ENCODE results near the gene SYNPO2L.
"Not testable (repeated sequence)": the region's sequence is repeated elsewhere in the genome, so short reads cannot be mapped to it uniquely, and the experiment has no call there.

The SYNPO2L gene

DNA sequence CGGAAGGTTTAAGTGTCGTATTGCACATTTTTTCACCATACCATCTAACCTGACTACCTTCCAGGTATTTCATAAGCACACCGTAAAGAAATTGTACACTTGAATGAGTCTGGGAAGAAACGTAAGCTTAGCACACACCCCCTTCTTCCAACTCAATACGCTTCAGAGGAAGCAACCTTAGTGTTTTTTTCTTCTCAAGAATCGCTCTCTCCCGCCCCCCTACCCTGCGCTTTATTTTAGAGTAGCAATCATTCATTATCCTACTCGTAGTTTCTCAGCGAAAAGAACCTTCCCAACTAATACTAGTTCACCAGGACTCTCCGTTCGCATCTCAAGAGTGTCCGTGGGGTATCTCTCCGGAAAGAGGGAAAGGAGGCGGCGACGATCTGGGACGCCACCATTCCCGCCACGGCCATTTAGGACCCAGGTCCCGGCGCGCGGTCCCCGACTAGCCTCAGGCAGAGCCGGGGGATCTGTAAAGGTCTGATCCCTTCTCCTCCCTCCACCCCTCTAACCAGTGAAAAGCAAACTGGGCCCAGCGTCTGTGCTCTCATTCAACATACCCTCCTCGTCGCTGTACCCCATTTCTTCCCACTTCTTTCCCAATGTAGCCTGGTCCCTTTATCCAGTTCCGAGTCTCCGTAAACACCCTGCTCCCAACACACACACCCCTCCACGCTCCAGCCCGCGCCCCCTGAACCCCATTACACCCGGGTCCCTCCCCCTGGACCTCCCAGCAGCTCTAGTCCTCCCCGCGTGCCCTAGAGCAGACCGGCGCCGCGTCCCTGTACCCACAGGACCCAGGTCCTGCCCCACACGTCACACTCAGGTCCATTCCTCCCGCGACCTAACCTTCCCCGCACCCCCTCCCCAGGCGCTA, 30.6 kb downstream of the SYNPO2L start:
- H3K4me1 ChIP-seq, result no peaks in the 10 kb centered on the region
- H3K9me3 ChIP-seq, result no peaks in the 10 kb centered on the region
- TF ChIP-seq, protein P1, sequence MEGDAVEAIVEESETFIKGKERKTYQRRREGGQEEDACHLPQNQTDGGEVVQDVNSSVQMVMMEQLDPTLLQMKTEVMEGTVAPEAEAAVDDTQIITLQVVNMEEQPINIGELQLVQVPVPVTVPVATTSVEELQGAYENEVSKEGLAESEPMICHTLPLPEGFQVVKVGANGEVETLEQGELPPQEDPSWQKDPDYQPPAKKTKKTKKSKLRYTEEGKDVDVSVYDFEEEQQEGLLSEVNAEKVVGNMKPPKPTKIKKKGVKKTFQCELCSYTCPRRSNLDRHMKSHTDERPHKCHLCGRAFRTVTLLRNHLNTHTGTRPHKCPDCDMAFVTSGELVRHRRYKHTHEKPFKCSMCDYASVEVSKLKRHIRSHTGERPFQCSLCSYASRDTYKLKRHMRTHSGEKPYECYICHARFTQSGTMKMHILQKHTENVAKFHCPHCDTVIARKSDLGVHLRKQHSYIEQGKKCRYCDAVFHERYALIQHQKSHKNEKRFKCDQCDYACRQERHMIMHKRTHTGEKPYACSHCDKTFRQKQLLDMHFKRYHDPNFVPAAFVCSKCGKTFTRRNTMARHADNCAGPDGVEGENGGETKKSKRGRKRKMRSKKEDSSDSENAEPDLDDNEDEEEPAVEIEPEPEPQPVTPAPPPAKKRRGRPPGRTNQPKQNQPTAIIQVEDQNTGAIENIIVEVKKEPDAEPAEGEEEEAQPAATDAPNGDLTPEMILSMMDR (IDR thresholded peaks at IDR 0.05; ENCODE audit: low read depth, low read length), result no peak
- peak overlapping the region; percentile 98 for H3K4me3 ChIP-seq (ENCODE audit: low read depth, low read length)
- peak; percentile 46 for DNase-seq
- H3K36me3 ChIP-seq, result no peaks in the 10 kb centered on the region
- no peaks in the 10 kb centered on the region for H3K27me3 ChIP-seq

DNA sequence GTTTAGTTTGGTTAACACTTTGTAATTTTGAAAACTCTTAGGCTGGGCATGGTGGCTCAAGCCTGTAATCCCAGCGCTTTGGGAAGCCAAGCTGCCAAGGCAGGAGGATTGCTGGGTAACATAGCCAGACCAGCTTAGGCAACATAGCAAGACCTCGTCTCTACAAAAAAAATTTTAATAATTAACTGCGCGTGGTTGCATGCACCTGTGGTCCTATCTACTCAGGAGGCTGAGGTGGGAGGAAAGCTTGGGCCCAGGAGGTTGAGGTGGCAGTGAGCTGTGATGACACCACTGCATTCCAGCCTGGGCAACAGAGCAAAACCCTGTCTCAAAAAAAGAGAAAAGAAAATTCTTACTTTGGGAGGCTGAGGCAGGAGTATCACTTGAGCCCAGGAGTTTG, 32.8 kb downstream of the SYNPO2L start:
- H3K4me1 ChIP-seq, result no peaks in the 10 kb centered on the region
- H3K27me3 ChIP-seq, result no peaks in the 10 kb centered on the region
- no peaks in the 10 kb centered on the region for H3K36me3 ChIP-seq
- no peaks in the 10 kb centered on the region for H3K9me3 ChIP-seq
- DNase-seq, result no peak
- TF ChIP-seq, protein P1 (IDR thresholded peaks at IDR 0.05; ENCODE audit: low read depth, low read length), result no peak
- no peak overlapping the region for H3K4me3 ChIP-seq (ENCODE audit: low read depth, low read length)

DNA sequence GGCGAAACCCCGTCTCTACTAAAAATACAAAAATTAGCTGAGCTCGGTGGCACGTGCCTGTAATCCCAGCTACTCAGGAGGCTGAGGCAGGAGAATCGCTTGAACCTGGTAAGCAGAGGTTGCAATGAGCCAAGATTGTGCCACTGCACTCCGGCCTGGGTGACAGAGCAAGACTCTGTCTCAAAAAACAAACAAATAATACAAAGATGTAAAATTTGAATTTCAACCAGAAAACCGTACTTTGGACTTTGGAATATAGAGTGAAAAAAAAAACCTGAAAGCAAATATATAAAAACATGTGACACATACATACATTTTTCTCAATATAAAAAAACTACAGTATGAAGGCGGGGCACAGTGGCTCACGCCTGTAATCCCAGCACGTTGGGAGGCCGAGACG, 34.9 kb downstream of the SYNPO2L start:
- H3K4me3 ChIP-seq (ENCODE audit: low read depth, low read length); H3K4me1 ChIP-seq; H3K9me3 ChIP-seq; DNase-seq; H3K36me3 ChIP-seq; H3K27me3 ChIP-seq: not testable (repeated sequence)

DNA sequence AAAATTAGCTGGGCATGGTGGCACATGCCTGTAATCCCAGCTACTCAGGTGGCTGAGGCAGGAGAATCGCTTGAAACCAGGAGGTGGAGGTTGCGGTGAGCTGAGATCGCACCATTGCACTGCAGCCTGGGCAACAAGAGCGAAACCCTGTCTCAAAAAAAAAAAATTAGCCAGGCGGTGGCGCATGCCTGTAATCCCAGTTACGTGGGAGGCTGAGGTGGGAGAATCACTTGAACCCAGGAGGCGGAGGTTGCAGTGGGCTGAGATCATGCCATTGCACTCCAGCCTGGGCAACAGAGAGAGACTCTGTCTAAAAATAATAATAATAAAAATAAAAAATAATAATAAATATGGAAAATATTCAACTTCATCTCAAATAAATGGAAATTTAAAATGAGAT, 38.7 kb downstream of the SYNPO2L start:
- not testable (repeated sequence) for H3K4me1 ChIP-seq; DNase-seq; H3K36me3 ChIP-seq; H3K9me3 ChIP-seq; H3K27me3 ChIP-seq; H3K4me3 ChIP-seq (ENCODE audit: low read depth, low read length)

DNA sequence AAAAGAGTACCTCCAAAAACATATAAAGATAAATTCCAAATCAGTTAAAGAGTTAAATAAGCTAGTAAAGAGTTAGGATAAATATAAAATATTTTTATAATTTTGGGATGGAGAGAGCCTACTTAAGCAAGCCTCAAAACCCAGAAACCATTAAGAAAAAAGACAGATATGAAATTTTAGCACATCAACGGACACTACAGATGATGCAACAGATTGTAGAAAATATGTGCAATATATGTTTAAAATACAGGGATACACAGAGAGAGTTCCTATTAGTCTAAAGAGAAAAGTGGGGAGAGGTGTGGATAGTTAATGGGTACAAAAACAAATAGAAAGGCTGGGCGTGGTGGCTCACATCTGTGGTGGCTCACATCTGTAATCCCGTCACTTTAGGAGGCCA, 41.1 kb downstream of the SYNPO2L start:
- Histone ChIP-seq H3K27me3 (no peaks in the 10 kb centered on the region), H3K4me3 (ENCODE audit: low read depth, low read length) (no peak overlapping the region), H3K36me3 (no peaks in the 10 kb centered on the region), H3K4me1 (no peaks in the 10 kb centered on the region), H3K9me3 (no peaks in the 10 kb centered on the region)
- TF ChIP-seq, protein P1 (IDR thresholded peaks at IDR 0.05; ENCODE audit: low read depth, low read length), result no peak
- DNase-seq, result no peak

DNA sequence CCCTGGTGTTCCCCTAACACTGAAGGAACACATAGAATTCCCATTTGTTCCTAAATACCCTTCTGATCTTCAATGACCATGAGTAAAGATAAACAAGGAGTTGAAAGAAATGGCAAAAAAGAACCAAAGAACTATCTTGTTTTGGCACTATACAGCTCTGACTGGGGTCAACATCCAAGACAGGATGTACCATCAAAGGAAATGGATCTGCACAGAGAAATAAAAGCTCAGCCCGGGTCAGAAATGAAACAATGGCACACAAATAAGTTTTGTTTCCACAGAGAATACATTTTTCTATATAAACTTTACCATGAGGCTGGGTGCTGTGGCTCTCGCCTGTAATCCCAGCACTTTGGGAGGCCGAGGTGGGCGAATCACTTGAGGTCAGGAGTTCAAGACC, 46.7 kb downstream of the SYNPO2L start:
- no peaks in the 10 kb centered on the region for H3K9me3 ChIP-seq
- no peaks in the 10 kb centered on the region for H3K36me3 ChIP-seq
- H3K4me3 ChIP-seq (ENCODE audit: low read depth, low read length), result no peak overlapping the region
- H3K27me3 ChIP-seq, result no peaks in the 10 kb centered on the region
- no peak for DNase-seq
- TF ChIP-seq, protein P1 (IDR thresholded peaks at IDR 0.05; ENCODE audit: low read depth, low read length), result no peak
- H3K4me1 ChIP-seq, result no peaks in the 10 kb centered on the region

DNA sequence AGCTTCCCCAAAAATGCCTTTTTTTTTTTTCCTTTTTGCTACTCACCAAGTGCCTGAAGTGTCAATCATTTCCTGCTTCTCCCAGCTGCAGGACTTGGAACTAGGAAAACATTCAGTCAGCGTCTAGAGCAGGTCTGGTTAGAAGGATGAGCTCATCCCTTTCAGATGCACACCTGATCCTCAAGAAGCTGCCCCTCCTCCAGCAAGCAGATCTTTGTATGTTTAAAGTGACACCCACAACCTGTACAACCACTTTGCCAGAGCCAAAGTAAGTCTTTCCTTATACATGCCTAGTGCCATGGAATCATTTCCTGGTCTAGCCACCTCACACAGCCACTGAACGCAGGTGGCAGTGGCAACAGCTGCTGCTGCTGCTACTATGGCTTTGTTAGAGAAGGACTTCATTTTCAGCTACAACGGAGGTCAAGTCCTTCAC, 54.3 kb downstream of the SYNPO2L start:
- H3K9me3 ChIP-seq, result no peaks in the 10 kb centered on the region
- no peaks in the 10 kb centered on the region for H3K36me3 ChIP-seq
- TF ChIP-seq, protein P1 (IDR thresholded peaks at IDR 0.05; ENCODE audit: low read depth, low read length), result no peak
- no peak for DNase-seq
- no peak overlapping the region for H3K4me3 ChIP-seq (ENCODE audit: low read depth, low read length)
- H3K27me3 ChIP-seq, result no peaks in the 10 kb centered on the region
- H3K4me1 ChIP-seq, result no peaks in the 10 kb centered on the region

Data from BE2C (cell line).